HG03521 (cell line): ENCODE measurements around the gene KLRF2.

Experiments
- ATAC-seq: cut with Tn5 transposase; IDR thresholded peaks from one replicate; pipeline ENCODE4 v1.9.1; 2021; ENCODE audit warnings: mild to moderate bottlenecking, moderate library complexity; ENCODE audit not compliant: unreplicated experiment

KLRF2 gene

GRCh38 chr12:9933958-9934357 lies 52.7 kb downstream of the KLRF2 start:
- ATAC-seq: no peak

GRCh38 chr12:9935026-9935425 lies 53.7 kb downstream of the KLRF2 start:
- no peak for ATAC-seq

GRCh38 chr12:9936591-9936990 lies 55.3 kb downstream of the KLRF2 start:
- ATAC-seq: no peak

GRCh38 chr12:9940375-9940774 lies 59.1 kb downstream of the KLRF2 start:
- no peak for ATAC-seq

GRCh38 chr12:9941838-9942237 lies 60.5 kb downstream of the KLRF2 start:
- ATAC-seq: no peak

GRCh38 chr12:9943240-9943639 lies 62.0 kb downstream of the KLRF2 start:
- no peak for ATAC-seq

- no peak for ATAC-seq
These were observed 63.1 kb downstream of the KLRF2 start for GRCh38 chr12:9944391-9944790.
